ENCODE measurements around the gene LRRC55.

- TF ChIP-seq, protein P1, sequence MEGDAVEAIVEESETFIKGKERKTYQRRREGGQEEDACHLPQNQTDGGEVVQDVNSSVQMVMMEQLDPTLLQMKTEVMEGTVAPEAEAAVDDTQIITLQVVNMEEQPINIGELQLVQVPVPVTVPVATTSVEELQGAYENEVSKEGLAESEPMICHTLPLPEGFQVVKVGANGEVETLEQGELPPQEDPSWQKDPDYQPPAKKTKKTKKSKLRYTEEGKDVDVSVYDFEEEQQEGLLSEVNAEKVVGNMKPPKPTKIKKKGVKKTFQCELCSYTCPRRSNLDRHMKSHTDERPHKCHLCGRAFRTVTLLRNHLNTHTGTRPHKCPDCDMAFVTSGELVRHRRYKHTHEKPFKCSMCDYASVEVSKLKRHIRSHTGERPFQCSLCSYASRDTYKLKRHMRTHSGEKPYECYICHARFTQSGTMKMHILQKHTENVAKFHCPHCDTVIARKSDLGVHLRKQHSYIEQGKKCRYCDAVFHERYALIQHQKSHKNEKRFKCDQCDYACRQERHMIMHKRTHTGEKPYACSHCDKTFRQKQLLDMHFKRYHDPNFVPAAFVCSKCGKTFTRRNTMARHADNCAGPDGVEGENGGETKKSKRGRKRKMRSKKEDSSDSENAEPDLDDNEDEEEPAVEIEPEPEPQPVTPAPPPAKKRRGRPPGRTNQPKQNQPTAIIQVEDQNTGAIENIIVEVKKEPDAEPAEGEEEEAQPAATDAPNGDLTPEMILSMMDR (IDR thresholded peaks at IDR 0.05): no peak
- no peak for TF ChIP-seq POLR2A (IDR thresholded peaks at IDR 0.05)
- TF ChIP-seq EP300 (IDR thresholded peaks at IDR 0.05): no peak
These were observed 48.3 kb upstream of the LRRC55 start for GRCh38 chr11:57133366-57134038.
